GM20431 (cell line): ENCODE results near the gene STK11IP.

Experiments used
- in situ Hi-C: fragments of 300-500 bp; cut with MseI, MboI; formaldehyde crosslinking; loops from one replicate; pipeline ENCODE4 v1.15.0; 2020; ENCODE audit warnings: low sequenced_read_pairs; ENCODE audit not compliant: unreplicated experiment

The STK11IP gene

DNA sequence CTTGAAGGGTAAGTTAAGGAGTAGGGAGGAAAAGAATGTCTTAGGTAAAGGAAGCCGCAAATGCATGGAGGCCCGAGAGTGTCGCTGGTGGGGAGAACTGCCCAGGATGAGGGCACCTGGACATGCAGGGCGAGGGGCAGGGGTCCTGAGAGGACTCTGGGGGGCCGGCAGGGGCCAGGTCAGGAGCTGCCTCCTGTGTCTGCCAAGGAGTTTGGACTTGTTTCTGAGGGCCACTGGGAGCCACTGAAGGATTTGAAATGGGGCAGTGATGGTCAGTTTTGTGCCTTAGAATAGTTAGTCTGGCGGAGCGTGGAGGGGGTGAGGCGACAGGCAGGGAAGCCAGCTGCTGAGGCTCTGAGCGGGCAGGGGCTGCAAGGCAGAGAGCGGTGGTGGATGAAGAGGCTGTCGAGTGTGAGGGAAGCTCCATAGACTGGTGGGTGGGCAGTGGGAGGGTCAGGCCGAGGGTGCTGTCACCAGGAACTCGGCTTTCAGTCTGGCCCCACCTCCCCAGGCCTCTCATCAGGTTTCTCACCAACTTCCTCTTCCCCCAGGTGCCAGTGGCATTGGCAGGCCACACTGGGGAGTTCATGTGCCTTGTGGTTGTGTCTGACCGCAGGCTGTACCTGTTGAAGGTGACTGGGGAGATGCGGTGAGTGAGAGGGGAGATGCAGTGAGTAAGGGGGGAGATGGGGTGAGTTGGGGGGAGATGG, 15.1 kb downstream of the STK11IP start:
- in situ Hi-C loops: no loop called here

DNA sequence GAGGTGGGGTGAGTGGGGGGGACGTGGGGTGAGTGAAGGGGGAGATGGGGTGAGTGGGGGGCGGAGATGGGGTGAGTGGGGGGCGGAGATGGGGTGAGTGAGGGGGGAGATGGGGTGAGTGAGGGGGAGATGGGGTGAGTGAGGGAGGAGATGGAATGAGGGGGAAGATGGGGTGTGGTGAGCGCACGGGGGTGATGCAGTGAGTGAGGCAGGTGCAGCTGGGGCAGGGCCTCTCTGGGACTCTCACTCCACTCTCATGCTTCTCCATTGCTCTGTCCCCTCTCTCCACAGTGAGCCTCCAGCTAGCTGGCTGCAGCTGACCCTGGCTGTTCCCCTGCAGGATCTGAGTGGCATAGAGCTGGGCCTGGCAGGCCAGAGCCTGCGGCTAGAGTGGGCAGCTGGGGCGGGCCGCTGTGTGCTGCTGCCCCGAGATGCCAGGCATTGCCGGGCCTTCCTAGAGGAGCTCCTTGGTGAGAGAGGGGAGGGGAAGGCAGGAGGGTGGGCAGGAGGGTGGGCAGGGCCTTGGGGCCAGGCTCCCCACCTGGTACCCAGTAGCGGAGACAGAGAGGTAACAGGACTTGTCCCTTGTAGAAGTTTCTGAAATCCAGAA, 15.9 kb downstream of the STK11IP start:
- in situ Hi-C loops: no loop called here

DNA sequence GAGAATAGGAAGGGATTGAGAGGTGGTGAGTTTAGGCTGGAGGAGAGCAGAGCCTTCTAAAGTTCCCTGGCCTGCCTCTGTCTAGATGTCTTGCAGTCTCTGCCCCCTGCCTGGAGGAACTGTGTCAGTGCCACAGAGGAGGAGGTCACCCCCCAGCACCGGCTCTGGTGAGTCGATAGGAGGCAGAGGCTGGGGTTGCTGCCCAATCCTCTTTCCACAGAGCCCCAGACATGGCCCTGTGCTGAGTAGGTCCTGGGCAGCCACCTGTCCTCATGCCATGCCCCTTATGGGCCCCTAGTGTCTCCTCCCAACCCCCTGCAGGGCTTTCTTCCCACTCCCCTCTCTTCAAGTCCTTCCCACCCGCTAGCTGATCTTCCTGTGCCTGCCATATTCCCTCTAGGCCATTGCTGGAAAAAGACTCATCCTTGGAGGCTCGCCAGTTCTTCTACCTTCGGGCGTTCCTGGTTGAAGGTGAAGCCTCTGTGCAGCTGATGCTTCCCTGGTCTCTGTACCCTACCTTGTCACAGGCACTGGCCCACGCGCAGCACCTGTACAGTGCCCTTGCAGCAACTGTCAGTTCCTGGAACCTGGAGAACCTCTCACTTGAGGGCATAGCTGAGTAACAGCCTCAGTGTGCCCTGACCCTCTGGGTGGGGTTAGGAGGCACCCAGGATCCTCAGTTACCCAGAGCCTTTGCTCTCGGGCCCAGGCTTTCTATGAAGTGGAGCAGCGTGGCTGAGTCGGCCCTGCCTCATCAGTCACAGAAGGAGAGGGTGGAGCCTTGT, 16.6 kb downstream of the STK11IP start:
- in situ Hi-C loops: no loop called here

DNA sequence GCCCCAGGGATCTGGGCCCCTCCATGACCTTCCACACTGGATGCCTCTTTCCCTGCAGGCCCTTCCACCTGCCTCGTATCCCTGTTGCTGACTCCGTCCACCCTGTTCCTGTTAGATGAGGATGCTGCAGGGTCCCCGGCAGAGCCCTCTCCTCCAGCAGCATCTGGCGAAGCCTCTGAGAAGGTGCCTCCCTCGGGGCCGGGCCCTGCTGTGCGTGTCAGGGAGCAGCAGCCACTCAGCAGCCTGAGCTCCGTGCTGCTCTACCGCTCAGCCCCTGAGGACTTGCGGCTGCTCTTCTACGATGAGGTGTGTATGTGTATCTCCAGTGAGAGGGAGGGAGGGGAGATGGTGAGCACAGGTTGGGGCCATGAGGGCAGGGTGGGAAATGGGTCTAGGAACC, 17.4 kb downstream of the STK11IP start:
- in situ Hi-C loops: no loop called here

DNA sequence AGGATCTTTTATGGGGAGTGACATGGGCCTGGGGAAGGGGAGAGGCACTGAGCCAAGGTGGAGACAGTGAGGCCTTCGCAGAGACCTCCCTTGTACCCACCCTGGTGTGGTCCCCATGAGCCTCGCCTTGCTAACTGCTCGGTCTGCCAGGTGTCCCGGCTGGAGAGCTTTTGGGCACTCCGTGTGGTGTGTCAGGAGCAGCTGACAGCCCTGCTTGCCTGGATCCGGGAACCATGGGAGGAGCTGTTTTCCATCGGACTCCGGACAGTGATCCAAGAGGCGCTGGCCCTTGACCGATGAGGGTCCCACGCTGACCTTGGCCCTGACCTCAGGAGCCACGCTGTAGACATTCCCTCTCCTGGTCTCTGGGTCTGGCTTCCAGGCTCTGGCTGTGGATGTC, 18.2 kb downstream of the STK11IP start:
- in situ Hi-C loops: no loop called here

DNA sequence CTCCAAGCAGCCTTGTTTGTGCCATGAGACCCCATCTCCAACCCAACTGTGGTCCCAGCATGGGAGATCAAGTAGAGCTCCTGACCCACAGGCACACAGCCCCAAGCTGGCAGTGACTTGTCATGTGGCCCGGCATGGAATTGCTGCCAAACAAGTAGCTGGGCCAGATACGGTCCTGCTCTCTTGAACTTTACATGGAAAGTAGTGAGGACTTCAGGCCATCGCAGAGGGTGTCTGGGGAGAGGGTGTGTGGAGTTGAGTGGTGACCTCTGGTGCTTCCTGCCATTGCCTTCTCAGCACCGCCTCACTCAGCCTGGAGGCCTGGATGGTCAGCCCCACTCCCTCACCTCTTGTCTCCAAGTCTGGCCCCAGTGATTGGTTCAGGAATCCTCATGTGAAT, 18.9 kb downstream of the STK11IP start:
- in situ Hi-C loops: no loop called here

DNA sequence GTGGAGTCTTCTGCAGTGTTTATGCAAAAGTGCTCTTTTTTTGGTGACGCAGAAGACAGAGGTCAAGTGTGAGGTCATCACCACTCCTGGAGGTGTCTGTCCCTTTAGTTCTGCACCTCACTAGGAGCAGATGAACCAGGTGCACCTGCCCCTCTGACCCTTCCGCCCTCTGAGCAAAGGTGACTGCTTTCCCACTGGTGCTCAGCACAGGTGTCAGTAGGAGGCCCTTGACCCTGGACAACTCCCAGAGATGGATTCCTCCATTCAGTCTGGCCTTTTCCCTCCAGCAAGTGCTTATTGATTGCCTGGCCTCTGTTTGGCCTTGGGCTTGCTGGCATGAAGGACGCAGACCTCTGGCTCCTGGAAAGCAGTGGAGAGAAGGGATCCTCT, 21.1 kb downstream of the STK11IP start:
- in situ Hi-C loops: no loop called here

DNA sequence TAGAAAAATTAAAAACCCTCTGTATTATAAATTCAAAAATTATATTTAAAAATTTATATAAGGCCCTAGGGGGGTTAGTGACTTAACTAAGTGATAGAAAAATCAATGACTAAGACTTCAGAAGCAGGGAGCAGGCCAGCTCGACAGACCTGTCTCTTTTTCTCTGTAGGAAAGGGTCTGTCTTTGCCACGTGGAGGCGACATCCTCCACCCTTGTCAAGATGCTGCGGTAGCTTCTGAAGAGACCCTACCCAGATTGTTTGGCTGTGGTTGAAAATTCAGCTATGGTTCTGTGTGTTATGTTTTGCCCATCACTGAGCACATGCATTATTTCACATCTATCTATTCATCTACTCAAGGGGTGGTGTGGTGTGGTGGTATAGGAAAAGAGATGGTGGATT, 21.6 kb downstream of the STK11IP start:
- in situ Hi-C loops: no loop called here

DNA sequence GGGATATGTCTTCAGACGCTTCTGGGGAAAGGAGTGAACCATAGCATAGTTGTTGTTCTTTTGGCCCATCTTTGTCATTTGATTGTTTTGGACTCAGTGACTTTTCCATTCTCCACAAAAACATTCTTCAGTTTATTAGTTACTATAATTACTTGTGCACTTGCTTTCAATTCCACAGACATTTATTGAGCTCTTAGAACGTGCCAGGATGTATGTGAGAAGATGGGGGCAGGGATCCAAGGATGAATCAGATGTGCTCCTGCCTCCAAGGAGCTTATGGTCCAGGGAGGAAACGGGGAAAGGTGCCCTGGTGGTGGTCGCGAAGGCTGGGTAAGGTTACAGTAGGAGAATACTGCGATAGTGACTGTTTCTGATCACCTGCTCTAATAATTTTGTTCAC, 22.9 kb downstream of the STK11IP start:
- in situ Hi-C loops: no loop called here

DNA sequence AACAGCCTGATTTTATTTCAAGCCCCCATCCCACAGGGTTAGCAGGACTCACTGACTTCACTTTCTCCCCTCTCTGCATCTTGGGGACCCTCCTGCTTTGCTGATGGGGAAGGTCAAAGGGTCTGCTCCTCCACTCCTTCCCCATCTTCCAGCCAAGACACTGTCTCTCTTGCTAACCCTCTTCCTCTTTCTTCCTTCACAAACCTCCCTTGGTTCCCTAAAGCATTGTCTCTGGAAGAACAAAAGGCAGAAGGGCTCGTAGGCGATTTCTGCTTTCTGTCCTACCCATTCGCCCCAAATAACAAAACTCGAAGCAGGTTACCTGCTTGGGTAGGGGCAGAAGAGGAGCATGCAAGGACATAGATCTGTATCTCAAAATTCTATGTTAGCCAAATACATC, 24.3 kb downstream of the STK11IP start:
- in situ Hi-C loops: no loop called here

DNA sequence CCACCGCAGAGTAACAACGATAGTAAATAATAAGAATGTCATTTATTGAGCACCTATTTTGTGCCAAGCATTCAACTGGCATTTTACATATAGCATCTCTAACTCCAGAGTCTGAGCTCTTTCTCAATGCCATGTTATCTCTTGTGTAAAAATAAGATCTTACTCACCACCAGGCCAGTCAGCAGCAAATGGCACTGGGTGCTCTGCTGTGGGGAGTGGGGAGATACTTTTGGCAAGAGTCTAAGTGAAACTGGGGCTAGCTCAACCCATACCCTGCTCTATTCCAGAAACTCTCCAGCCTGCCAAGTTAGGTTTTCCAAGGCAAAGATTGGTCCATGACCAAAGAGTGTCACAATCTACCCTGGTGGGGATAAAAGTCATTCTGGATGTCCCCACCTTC, 24.8 kb downstream of the STK11IP start:
- in situ Hi-C loops: no loop called here

DNA sequence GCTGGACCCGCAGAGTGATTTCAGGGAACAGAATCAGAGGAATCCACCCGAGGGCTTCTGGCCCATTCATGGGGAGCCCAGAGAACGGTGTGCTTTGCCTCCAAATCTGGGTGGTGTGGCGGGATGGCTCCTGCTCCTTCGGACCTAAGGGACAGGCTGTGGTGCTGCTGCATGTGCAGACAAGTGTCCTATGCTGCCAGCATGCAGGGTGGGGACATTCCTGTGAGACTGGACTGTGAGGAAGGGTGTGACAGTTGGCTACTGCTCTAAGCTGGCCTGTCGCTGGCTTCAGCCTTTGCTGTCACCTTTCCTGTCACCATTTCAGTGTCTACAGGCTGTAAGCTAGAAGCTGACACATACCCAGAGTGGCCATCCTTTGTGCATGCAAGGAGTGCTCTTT, 26.9 kb downstream of the STK11IP start:
- in situ Hi-C loops: no loop called here

DNA sequence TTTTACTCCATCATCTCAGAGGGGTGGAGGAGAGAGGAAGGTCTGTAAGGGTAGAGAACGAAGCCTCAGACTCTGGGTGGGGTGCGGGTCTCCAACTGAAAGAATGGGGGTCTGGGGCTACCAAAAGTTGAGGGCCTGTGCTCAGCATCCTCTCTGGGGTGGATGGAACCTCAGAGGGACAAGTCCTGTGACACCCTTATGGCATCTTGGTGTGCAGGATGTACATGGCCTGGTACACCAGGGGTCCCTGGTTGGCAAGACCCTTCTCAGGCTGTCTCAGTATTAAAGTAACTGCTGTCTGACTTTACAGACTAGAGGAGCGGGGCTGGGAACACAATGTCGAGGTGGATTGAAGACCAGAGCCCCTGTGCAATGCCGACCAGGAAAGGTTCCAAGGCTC, 27.5 kb downstream of the STK11IP start:
- in situ Hi-C loops: no loop called here

DNA sequence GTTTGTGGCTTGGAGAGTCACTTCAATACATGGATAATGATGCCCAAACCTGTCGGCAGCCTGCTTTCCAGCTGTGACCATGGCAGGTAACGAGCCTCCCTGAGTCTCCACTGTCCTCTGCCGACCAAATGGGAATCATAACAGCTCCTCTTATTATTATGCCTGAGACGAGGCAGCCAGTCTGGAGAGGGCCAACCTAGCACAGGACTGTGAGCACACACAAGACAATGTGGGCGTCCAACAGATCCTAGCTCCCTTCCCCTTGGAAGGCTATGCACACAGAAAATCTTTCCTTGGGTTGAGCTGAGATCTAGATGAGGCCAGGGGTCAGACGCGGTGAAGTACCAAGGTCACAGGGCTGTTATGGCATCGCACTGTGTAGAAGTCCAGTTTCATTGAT, 28.9 kb downstream of the STK11IP start:
- in situ Hi-C loops: no loop called here

DNA sequence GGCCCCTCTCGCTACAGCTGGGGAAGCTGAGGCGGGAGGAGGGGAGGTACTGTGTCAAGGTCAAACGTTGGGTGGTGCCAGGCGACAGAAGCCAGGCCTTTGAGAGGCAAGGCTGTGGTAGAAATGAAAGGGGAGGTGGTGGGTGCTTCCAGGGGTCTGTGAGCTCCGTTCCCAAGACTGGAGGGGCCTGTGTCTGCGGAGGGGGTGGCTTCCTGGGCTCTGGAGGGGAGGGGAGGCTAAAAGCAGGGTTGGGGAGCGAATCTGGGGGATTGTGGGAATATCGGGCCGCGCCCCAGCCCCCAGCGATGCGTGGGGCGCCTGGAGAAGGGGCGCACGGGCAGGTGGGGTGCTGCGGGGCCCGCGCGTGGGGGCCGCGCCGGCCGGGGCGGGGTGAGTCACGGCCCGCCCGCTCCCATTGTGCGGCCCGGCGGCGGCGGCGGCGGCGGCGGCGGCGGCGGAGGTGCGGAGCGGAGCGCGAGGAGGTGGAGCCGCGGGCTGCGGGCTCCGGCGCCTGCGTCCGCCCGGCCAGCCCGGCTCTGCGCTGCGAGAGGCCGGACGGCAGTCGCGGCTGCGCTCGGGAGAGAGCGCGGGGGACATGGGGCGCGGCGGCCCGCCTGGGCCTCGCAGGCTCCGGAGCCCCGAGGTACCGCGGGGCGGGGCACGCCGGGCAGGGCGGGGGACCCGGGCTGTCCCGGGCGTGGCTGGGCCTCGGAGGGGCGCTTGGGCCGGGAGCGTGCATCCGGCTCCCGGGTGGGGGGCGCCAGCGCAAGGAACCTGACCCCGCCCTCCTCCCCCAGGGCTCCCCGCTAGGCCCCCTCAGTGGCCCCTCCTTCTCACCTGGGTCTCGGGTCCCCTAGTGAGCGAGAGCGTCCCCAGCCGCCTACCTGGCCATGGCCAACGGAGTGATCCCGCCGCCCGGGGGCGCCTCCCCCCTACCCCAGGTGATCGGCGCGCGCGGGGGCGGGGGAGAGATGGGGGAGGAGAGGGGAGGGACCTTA, 29.7 kb downstream of the STK11IP start, which contains the start of gene SLC4A3:
Gene SLC4A3, plus strand, starts transcription at position 528 of the 998 bp plus-strand sequence. Its CDS starts 363 bp downstream, at position 891.
- in situ Hi-C loops: no loop called here

DNA sequence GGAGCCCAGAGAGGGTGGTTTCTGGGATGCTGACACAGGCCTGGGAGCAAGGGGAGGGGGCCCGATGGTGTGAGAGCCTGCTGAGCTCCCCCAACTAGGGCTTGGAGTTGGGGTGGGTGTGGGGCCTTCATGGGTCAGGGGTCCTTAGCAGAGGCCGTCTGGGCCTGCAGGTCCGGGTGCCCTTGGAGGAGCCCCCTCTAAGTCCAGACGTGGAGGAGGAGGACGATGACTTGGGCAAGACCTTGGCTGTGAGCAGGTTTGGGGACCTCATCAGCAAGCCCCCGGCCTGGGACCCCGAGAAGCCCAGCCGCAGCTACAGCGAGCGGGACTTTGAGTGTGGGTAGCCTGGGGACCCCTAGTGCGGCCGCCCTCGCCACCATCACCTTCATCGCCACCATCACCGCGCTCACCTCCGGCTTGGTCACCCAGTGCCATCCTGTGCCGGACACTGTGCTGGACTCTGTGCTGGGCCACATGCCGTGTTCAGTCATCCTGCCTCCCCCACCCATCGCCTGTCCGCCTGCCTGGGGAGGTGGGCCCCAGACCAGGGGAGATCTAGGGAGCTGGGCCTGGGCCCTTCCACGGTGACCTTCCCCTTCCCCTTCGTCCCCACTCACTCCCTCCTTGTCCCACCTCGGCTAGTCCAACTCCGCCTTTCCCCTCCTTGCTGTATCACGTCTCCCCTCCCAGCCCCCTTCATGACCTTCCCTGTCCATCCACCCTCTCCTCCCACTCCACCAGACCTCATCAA, 30.8 kb downstream of the STK11IP start:
- in situ Hi-C loops: no loop called here

DNA sequence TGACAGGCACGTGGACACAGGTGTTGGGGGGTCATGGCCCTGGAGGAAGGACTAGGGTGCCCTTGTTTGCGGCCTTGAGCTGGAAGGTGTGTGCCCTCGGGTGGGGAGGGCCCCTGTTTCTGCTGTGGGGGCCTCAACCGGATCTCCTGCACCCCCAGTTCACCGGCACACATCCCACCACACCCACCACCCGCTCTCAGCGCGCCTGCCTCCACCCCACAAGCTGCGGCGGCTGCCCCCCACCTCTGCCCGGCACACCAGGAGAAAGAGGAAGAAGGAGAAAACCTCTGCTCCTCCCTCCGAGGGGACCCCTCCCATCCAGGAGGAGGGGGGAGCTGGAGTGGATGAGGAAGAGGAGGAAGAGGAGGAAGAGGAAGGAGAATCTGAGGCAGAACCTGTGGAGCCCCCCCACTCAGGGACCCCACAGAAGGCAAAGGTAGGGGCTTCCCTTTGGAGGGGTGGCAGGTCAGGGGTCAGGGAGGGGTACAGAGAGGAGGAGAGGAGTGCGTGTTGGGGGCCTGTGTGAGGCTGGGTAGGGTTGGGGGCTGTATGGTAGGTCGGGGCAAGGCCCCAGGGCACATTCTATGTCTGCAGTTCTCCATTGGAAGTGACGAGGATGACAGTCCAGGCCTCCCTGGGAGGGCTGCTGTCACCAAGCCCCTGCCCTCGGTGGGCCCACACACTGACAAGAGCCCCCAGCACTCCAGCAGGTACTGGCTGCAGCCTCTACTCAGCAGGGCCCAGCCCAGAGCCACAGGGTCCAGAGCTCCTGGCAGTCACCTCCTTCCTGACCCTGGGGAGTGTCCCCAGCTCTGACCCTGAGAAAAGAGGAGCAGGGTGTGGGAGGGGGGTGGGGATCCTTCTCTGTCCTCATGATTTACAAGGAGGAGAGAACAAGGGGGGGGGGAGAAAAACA, 31.6 kb downstream of the STK11IP start:
- in situ Hi-C loops: no loop called here

DNA sequence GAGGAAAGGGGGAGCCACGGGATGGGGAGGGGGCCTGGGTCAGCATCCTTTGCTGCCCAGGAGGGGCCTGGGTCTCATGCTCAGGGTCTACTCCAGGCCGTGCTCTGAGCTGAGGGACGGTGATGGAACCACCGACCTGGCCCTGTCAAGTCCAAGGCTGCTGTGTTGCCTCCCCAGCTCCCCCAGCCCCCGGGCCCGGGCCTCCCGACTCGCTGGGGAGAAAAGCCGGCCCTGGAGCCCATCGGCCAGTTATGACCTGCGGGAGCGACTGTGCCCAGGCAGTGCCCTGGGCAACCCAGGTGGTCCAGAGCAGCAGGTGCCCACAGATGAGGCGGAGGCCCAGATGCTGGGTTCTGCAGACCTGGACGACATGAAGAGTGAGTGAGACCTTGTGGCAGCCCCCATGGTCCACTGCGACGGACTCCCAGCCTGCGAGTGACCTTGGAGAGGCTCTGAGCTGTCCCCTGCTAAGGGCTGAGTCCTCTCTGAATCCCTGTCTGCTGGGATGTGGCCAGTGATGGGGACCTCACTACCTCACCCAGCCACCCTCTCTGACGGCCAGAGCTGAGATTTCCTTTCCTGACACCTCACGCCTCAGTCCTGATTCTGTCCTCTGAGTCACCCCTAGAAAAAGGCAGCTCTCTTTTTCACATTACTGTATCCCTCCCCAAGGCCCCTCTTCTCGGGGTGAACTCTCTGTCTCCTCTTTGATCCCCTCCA, 32.5 kb downstream of the STK11IP start:
- in situ Hi-C loops: no loop called here
